Skeletal muscle satellite cell (primary cell): ENCODE measurements around the gene PYCR2. TPM values are rescaled to one million over a fixed set of nuclear protein-coding genes. Genes with fewer than 3 reads are reported as not detected.
A peak's percentile ranks its signal among the peaks of the same experiment; 100 is the strongest.
"Not testable (repeated sequence)": the region's sequence is repeated elsewhere in the genome, so short reads cannot be mapped to it uniquely, and the experiment has no call there.

Experiments
- H3K27me3 ChIP-seq: 2 replicates; pipeline ENCODE4 v1.7.0; 2013; ENCODE audit warnings: low read length; ENCODE audit not compliant: control insufficient read depth, insufficient read depth
- H3K36me3 ChIP-seq: 2 replicates; pipeline ENCODE4 v1.7.0; 2013; ENCODE audit warnings: mild to moderate bottlenecking, control low read depth, low read length; ENCODE audit not compliant: insufficient read depth
- H3K4me1 ChIP-seq: 2 replicates; pipeline ENCODE4 v1.7.0; 2013; ENCODE audit warnings: low read length; ENCODE audit not compliant: control insufficient read depth, insufficient read depth
- H3K4me2 ChIP-seq: 2 replicates; pipeline ENCODE4 v1.7.0; 2013; ENCODE audit warnings: mild to moderate bottlenecking, low read length
- H3K4me3 ChIP-seq: 2 replicates; pipeline ENCODE4 v1.7.0; 2013; ENCODE audit warnings: low read length
- H3K9ac ChIP-seq: 2 replicates; pipeline ENCODE4 v1.7.0; 2013; ENCODE audit warnings: mild to moderate bottlenecking, low read depth, low read length, moderate library complexity
- H3K9me3 ChIP-seq: replicated peaks from 2 replicates; pipeline ENCODE4 v1.7.0; 2013; ENCODE audit warnings: mild to moderate bottlenecking, control low read depth, low read length
- total RNA-seq: library from RNA; depleted of rRNA; stranded (reverse); fragments of >200 nt; gene quantifications from 2 replicates; pipeline ENCODE4 v1.2.3, GENCODE V29; 2012; rRNA removed

The PYCR2 gene
- 31.4 and 33.2 TPM in 2 replicates for total RNA-seq

DNA sequence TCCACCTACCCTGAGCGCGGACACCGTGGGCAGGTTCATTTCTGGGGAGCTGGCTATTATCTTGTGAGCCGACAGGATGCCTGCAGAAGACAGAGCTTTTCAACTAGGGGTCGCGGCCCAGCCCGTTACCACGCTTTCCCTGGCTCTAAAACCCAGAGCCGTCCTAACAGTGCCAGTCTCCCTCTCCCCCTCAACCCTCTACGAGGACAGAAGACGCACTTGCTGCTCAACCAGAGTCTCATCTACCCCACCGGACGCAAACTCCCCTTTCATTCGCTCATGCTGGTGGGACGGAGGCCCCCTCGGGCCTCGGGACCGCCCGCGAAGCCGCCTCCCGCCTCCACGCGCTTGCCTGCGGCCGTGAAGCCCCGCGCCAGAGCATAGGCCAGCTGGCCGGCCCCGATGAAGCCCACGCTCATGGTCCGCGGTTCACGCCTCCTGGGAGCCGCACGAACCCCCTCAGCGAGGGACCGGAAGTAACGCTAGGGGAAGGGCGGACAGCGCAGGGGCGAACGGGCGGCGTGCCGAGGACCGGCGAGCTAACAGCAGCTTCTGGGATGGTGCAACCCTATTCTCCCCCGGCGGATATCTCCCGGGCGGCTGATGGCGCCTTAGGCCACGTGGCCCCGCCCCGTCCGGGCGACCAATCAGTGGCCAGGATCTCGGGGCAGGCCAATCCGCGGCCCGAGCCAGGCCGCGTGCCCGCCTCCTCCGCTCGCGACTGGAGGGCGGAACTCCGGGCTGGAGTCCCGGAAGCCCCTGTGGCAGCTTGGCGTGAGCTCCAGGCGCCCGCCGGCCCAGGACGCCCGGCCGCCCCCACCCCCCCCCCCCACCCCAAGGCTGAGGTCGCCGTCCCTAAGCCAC, at the start of gene PYCR2:
TSS of gene PYCR2 (minus strand) at position 559 of the 864 bp plus-strand sequence. CDS start at position 419, 140 bp downstream.
- Histone ChIP-seq H3K9ac (peak within 1 kb of the TSS; percentile 97), H3K9me3 (no peaks in the 10 kb centered on the region), H3K27me3 (no peaks in the 10 kb centered on the region), H3K4me1 (peaks cover 35% of the 10 kb centered on the region), H3K36me3 (peaks cover 21% of the 10 kb centered on the region), H3K4me3 (peak within 1 kb of the TSS; percentile 85), H3K4me2 (peak within 1 kb of the TSS; percentile 91)

DNA sequence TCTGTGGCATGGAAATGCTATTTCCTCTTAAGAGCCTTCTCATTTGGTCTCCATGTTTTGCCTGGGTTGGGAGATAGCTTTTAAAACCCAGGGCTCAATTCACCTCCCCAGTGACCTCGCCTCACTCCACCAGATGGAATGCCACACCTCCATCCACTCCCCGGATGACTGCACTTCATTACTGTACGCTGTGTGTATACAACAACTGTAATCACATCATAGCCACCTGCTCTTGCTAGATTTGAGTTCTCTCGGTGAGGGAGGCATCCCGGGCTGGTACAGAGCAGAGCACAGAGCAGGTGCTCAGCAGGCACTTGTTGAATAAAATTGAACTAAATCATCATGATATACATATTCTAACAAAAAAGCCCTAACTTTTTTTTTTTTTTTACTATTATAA, 49.1 kb upstream of the PYCR2 start:
- Histone ChIP-seq H3K4me1 (no peaks in the 10 kb centered on the region), H3K4me3 (no peak overlapping the region), H3K9me3 (no peaks in the 10 kb centered on the region), H3K36me3 (peaks cover 10% of the 10 kb centered on the region), H3K4me2 (no peak overlapping the region), H3K9ac (no peak overlapping the region), H3K27me3 (no peaks in the 10 kb centered on the region)

DNA sequence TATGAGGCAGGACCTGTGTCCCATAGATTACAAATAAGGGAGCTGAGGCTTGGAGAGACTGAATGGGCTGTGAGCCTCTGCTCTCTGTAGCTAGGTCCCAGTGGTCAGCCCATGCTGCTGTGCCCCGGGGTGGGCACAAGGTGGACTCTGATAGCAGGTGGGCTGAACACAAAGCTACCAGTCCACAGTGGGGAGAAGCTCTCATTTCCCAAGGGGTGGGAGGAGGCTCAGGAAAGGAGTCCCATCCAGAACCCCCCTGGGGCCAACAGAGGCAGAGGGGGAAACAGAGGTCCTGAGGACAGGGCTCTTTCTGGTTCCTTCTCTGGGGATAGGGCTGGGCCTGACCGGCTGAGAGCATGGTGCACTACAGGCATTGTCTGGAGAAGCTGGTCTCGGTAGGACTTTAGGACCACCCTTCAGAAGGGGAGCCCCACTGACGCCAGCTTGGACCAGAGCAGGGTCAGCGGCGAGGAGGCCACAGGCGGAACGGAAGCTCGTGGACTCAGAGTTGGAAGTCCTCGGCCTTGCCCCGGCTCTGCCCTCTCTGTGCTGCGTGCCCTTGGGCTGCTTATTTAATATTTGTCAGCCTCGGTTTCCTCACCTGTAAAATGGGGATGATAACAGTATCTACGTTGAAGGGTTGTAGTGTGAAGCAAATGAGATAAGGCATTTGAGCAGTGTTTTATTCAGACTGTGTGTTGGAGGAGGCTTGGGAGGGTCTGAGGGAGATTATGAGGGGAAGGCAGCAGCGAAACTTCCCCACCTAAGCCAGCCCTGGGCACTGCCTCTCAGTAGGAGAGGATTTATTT, 48.5 kb upstream of the PYCR2 start:
- H3K4me1 ChIP-seq, result no peaks in the 10 kb centered on the region
- H3K27me3 ChIP-seq, result no peaks in the 10 kb centered on the region
- peaks cover 5% of the 10 kb centered on the region for H3K36me3 ChIP-seq
- H3K4me2 ChIP-seq, result no peak overlapping the region
- H3K4me3 ChIP-seq, result no peak overlapping the region
- H3K9me3 ChIP-seq, result no peaks in the 10 kb centered on the region
- no peak overlapping the region for H3K9ac ChIP-seq

DNA sequence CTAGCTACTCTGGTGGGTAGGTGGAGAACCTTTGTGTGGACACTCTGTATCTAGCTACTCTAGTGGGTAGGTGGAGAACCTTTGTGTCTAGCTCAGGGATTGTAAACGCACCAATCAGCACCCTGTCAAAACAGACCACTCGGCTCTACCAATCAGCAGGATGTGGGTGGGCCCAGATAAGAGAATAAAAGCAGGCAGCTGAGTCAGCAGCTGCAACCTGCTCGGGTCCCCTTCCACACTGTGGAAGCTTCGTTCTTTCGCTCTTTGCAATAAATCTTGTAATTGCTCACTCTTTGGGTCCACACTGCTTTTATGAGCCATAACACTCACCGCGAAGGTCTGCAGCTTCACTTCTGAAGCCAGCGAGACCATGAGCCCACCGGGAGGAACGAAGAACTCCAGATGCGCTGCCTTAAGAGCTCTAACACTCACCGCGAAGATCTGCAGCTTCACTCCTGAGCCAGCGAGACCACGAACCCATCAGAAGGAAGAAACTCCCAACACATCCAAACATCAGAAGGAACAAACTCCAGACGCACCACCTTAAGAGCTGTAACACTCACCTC, 46.6 kb upstream of the PYCR2 start:
- not testable (repeated sequence) for H3K27me3 ChIP-seq, H3K4me1 ChIP-seq, H3K9ac ChIP-seq, H3K36me3 ChIP-seq, H3K4me3 ChIP-seq, H3K9me3 ChIP-seq, H3K4me2 ChIP-seq

DNA sequence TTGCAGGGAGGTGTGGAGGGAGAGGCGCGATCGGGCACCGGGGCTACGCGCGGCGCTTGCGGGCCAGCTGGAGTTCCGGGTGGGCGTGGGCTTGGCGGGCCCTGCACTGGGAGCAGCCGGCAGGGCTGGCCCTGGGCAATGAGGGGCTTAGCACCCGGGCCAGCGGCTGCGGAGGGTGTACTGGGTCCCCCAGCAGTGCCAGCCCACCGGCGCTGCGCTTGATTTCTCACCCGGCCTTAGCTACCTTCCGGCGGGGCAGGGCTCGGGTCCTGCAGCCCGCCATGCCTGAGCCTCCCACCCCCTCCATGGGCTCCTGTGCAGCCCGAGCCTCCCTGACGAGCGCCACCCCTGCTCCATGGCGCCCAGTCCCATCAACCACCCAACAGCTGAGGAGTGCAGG, 45.7 kb upstream of the PYCR2 start:
- H3K4me1 ChIP-seq, H3K9me3 ChIP-seq, H3K36me3 ChIP-seq, H3K4me3 ChIP-seq, H3K9ac ChIP-seq, H3K27me3 ChIP-seq, H3K4me2 ChIP-seq: not testable (repeated sequence)

DNA sequence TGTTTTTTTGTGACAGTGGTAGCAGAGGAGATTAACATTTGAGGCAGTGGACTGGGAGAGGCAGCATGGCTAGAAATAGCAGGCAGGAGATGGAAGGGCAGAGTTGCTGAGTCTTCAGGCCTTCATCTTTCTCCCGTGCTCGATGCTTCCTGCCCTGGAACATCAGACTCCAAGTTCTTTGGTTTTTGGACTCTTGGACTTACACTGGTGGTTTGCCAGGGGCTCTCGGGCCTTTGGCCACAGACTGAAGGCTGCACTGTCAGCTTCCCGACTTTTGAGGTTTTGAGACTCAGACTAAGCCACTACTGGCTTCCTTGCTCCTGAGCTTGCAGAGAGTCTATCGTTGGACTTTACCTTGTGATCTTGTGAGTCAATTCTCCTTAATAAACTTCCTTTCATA, 41.2 kb upstream of the PYCR2 start:
- no peak overlapping the region for H3K4me3 ChIP-seq
- no peaks in the 10 kb centered on the region for H3K36me3 ChIP-seq
- no peaks in the 10 kb centered on the region for H3K4me1 ChIP-seq
- no peak overlapping the region for H3K9ac ChIP-seq
- no peaks in the 10 kb centered on the region for H3K9me3 ChIP-seq
- no peak overlapping the region for H3K4me2 ChIP-seq
- H3K27me3 ChIP-seq, result peaks cover 3% of the 10 kb centered on the region

DNA sequence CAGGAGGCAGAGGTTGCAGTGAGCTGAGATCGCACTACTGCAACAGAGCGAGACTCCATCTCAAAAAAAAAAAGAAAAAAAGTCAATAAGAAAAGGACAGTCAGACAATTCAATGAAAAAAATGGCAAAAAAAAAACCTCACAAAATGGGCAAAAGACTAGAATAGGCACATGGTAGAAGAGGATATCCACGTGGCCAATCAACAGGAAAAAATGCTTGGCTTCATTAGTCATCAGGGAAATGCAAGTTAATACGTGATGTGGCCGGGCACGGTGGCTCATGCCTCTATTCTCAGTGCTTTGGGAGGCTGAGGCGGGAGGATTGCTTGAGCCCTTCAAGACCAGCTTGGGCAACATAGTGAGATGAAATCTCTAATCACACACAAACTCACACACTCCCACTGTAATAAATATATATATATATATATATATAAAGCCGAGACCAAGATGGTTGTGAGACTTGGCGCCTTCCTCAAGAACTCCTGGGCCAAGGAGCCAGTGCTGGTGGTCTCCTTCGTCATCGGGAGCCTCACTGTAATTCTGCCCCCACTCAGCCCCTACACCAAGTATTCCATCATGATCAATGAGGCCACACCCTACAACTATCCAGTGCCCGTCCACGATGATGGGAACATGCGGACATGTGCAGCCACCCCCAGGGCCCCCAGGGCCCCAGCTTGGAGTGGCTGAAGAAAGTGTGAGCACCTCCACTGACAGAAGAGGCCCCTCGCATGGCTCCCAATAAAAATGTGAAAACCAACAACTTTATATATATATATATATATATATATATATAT, 39.9 kb upstream of the PYCR2 start:
- no peak overlapping the region for H3K9ac ChIP-seq

DNA sequence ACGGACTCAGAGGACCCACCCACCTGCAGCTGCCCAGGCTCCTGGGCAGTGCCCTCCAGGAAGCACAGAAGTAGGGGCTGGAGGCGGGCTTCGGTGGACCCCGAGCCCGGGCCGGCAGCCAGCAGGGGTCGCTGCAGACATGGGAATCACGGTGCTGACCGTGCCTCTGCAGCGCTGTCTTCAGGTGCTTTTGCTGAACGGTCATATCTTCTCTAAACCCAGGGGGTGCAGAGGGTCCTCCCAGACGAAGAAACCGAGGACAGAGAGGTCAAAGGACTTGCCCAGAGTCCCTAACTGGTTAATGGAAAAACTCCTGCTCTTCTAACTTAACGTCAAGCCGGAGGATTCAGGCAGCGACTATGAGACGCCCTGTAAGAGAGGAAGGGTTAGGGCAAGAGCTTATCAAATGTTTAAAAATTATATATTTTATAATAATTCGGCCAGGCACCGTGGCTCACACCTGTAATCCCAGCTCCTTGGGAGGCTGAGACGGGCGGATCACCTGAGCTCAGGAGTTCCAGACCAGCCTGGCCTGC, 38.5 kb upstream of the PYCR2 start:
- Histone ChIP-seq H3K9ac (no peak overlapping the region), H3K4me1 (no peaks in the 10 kb centered on the region), H3K9me3 (no peaks in the 10 kb centered on the region), H3K4me3 (no peak overlapping the region), H3K4me2 (no peak overlapping the region), H3K27me3 (peaks cover 3% of the 10 kb centered on the region), H3K36me3 (no peaks in the 10 kb centered on the region)

More for the DNA sequence above, 39.9 kb upstream of the PYCR2 start:
- H3K4me2 ChIP-seq, result no peak overlapping the region
- no peaks in the 10 kb centered on the region for H3K9me3 ChIP-seq
- H3K4me3 ChIP-seq, result no peak overlapping the region
- H3K27me3 ChIP-seq, result peaks cover 3% of the 10 kb centered on the region
- H3K4me1 ChIP-seq, result no peaks in the 10 kb centered on the region
- H3K36me3 ChIP-seq, result no peaks in the 10 kb centered on the region

DNA sequence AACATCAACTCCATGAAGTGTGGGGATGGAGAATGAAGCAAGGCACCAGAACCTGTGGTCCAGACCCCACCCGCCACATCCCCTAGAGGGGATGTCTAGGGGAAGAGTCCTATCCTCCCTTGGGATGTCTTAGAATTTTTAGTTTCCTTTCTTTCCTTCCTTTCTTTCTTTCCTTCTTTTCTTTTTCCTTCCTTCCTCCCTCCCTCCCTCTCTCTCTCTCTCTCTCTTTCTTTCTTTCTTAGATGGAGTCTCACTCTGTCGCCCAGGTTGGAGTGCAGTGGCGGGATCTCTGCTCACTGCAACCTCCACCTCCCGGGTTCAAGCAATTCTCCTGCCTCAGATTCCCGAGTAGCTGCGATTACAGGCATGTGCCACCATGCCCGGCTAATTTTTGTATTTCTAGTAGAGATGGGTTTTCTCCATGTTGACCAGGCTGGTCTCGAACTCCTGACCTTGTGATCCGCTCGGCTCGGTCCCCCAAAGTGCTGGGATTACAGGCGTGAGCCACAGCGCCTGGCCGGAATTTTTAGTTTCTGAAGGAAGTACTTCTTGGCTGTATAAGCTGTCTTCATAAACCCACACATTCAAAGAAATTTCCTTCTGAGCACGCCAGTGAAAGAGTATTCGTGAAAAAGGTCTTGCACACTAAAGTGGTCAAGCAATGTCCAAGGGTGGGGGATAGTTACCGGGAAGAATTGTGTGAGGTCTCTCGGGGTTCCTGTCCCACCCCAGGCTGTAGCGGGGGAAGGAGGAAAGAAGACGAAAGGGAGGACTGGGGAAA, 37.8 kb upstream of the PYCR2 start:
- Histone ChIP-seq H3K27me3 (peaks cover 3% of the 10 kb centered on the region), H3K4me2 (no peak overlapping the region), H3K4me1 (no peaks in the 10 kb centered on the region), H3K4me3 (no peak overlapping the region), H3K9me3 (no peaks in the 10 kb centered on the region), H3K36me3 (no peaks in the 10 kb centered on the region), H3K9ac (no peak overlapping the region)

DNA sequence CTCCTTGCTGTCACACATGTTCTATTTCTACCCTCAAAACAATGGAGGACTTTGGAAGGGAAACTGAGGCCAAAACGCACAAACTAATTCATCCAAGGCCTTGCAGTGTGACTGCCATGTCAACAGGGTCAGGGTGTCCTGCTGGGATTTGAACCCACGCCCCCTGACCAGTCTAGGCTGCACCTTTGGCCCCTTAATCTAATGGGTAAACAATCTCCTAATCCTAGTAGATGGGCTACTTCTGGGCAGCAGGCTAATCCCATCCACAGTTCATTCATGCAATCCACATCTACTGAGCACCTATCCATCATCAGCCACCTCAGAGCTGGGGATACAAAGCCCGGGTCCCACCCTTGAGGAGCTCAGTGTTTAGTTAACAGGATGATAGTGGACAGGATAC, 34.0 kb upstream of the PYCR2 start:
- Histone ChIP-seq H3K4me2 (no peak overlapping the region), H3K4me3 (no peak overlapping the region), H3K9me3 (no peaks in the 10 kb centered on the region)

More for the DNA sequence above, 34.0 kb upstream of the PYCR2 start:
- Histone ChIP-seq H3K9ac (no peak overlapping the region), H3K27me3 (peaks cover 10% of the 10 kb centered on the region), H3K4me1 (no peaks in the 10 kb centered on the region), H3K36me3 (no peaks in the 10 kb centered on the region)
